HG02884 (cell line): Measurements from ENCODE around the gene ATE1.
"Not testable (repeated sequence)": the region's sequence is repeated elsewhere in the genome, so short reads cannot be mapped to it uniquely, and the experiment has no call there.

ENCODE experiments used
- ATAC-seq: cut with Tn5 transposase; IDR thresholded peaks from one replicate; pipeline ENCODE4 v1.9.1; 2021; ENCODE audit warnings: mild to moderate bottlenecking, moderate library complexity; ENCODE audit not compliant: unreplicated experiment

ATE1 gene

DNA sequence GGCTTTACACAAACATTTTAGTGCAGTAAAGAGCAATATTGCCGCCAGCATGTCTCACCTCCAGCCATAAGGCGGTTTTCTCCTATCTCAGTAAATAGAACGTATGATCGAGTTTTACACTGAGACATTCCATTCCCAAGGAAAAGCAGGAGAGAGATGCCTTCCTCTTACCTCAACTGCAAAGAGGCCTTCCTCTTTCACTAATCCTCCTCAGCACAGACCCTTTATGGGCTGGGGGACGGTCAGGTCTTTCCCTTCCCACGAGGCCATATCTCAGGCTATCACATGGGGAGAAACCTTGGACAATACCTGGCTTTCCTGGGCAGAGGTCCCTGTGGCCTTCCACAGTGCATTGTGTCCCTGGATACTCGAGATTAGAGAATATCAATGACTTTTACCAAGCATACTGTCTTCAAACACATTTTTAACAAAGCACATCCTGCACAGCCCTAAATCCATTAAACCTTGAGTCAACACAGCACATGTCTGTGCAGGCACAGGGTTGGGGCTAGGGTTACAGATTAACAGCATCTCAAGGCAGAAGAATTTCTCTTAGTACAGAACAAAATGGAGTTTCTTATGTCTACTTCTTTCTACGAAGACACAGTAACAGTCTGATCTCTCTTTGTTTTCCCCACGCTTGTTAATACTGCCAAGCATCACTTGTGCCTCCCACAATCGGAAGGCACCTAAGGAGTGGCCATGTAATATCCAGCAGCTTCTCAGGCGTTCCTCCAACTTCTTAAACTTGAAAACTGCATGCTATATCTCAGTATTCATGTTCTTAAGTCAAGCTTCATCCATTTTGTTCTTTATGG is 2.6 kb upstream of the ATE1 start:
- not testable (repeated sequence) for ATAC-seq

DNA sequence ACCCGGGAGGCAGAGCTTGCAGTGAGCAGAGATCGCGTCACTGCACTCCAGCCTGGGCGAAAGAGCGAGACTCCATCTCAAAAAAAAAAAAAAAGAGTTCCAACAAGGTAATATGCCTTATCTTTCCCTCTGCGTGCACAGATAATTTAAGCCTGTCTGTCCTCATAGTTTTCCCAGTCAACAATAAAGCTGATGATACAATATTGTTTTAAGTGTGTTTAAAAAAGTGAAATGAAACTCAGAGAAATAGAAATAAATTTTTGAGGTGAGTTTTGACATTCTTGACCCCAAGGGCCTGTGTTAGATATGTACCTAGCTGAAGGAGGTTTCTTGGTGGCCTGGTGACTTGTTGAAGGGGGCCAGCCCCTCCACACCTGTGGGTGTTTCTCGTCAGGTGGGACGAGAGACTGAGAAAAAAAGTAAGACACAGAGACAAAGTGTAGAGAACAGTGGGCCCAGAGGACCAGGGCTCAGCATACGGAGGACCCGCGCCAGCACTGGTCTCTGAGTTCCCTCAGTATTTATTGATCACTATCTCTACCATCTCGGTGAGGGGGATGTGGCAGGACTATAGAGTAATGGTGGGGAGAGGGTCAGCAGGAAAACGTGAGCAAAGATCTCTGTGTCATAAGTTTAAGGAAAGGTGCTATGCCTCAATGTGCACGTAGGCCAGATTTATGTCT is 1.9 kb upstream of the ATE1 start:
- ATAC-seq: not testable (repeated sequence)

DNA sequence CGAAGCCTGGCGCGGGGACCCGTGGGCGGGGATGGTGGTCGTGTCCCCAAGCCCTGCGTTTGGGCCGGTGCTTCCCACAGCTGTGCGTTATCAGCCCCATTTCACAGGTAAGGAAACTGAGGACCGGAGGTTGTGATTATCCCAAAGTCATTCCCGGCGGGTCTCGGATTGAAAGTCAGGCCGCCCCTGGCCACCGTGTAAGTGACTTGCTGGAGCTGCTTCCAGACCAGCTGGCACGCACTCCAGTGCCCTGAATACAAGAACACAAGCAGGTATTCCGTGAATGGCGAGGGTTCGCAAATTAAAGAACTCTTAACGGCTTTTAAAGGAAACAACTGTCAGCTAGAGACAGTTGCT is 675 bp upstream of the ATE1 start:
- peak; percentile 4 for ATAC-seq

GRCh38 chr10:121927318-121927840 is 452 bp downstream of the ATE1 start:
- peak; percentile 36 for ATAC-seq

DNA sequence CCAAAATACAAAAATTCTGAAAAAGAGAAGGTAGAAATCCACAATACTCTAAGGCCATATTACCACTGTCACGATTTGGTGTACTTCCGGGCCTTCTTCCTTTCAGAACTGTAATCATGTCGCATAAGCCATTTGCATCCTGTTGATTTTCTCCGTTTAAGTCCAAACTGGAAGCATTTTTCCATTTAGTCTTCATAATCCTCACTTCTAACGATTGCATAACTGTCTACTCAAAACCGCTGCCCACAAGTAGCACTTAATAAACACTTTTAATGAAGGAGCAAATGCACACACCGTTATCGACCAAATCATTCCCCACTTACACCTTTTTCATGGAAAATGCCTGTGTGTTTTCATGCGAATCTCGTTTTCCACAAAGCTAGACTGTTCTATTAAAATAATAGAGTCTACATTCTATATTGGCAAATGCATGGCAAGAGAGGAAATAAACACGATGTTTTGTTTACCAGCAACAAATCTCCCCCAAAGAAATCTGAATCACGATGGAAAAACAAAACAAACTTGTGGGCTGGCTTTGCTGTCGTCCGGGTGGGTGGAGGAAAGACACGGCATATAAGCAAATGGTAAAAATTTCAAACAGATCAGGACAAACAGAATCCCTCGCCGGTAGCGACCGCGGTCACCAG is 1.0 kb downstream of the ATE1 start:
- no peak for ATAC-seq

DNA sequence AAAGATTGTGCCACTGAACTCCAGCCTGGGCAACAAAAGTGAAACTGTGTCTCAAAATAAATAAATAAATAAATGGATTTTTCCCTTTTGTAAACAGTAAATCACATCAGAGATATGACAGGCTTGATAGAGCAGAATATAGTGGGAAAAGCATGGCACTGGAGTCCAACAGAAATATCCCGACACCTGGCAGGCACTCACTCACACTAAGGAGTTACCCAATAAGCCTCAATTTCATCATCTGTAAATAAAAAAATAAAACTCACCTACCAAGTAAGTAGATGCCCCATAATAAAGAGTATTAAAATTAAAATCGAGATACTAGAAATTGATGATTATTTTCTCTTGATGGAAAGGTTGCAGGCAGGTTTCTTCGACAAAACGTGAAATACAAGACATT is 1.7 kb downstream of the ATE1 start:
- no peak for ATAC-seq

GRCh38 chr10:121921238-121921931 is 6.4 kb downstream of the ATE1 start:
- no peak for ATAC-seq

- no peak for ATAC-seq
Measured at GRCh38 chr10:121919666-121920065, 8.2 kb downstream of the ATE1 start.

GRCh38 chr10:121918800-121919199 is 9.0 kb downstream of the ATE1 start:
- ATAC-seq: not testable (repeated sequence)

DNA sequence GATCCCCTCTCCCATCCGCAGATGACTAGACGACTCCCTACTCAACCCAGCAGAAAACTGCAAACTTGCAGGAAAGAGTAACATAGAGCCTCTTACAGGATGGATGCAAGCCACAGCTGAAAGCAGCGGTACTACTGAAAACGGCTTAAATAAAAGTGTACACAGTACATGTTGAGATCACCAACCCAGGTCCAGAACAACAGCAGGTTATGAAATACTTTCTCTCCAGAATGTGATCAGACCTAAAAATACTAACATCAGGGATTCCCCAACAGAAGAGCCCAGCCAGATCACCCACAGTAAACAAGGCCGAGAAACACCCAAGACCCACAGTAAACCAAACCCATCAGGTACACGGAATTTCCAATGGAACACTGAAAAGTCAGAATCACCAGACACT is 13.2 kb downstream of the ATE1 start:
- no peak for ATAC-seq

- no peak for ATAC-seq
Measured at GRCh38 chr10:121911421-121911697, 16.5 kb downstream of the ATE1 start.

- peak; percentile 65 for ATAC-seq
Measured at GRCh38 chr10:121910673-121911420, 17.0 kb downstream of the ATE1 start.

GRCh38 chr10:121904888-121905287 is 22.9 kb downstream of the ATE1 start:
- no peak for ATAC-seq

- peak; percentile 70 for ATAC-seq
Measured at GRCh38 chr10:121900443-121901174, 27.2 kb downstream of the ATE1 start.

DNA sequence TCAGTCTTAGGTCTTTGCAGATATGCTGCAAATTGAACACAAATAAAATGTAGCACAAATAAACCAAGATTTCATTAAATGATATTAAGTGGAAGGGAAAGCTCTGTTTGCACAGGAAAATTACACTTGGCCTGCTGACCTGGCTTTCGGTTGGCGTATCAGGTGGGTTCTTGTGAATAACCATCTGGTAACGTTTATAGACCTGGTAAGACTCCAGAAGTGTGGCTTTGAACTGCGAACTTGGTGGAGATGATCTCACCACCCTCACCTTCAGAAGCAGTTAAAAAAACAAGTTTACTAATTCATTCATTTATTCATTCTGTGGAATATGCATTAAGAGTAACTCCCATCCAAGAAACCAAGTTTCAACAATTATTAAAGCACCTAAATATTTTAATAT is 28.1 kb downstream of the ATE1 start:
- no peak for ATAC-seq

DNA sequence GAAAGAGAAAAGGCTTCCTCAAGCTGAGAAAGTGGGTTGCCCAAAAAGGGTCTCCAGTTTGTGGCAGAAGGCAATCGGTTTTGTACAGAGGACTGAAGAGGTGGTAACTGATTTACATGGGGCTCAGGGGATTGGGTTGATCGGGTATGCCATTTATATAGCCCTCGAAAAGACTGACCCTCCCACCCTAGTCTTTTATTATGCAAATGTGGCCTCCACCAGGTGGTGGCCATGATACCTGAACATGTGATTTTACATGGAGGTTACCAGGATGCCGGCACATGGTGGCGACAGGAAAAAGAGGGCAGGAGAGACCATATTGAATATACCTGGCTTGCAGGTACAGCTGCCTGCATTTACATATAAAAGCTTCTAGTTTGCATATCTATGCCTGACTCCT is 36.7 kb downstream of the ATE1 start:
- no peak for ATAC-seq

GRCh38 chr10:121889212-121889611 is 38.6 kb downstream of the ATE1 start:
- no peak for ATAC-seq

DNA sequence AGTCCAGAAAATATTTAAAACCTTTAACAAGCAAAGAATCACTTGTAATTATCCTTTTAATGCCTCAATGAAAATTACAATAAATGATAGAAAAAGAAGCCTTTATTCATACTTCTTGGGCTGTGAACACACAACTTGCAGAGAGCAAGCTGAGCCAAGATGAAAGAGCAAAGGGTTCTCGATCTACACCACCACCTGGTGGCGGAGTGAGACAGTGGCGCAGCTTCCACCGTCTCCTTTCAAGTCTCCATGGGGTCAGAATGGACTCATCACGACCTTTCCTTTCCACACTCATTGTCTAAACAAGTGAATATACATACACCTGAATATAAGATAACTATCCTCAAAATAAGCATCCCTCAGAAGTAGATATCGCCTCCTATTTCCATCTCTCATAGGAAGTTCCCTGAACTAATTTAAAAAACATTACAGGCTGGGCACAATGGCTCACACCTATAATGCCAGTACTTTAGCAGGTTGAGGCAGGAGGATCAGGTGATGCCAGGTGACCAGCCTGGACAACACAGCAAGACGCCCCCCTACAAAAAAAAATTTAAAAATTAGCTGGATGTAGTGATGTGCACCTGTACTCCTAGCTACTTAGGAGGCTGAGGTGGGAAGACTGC is 40.7 kb downstream of the ATE1 start:
- ATAC-seq: peak; percentile 75

- ATAC-seq: no peak
Measured at GRCh38 chr10:121886181-121886580, 41.6 kb downstream of the ATE1 start.

DNA sequence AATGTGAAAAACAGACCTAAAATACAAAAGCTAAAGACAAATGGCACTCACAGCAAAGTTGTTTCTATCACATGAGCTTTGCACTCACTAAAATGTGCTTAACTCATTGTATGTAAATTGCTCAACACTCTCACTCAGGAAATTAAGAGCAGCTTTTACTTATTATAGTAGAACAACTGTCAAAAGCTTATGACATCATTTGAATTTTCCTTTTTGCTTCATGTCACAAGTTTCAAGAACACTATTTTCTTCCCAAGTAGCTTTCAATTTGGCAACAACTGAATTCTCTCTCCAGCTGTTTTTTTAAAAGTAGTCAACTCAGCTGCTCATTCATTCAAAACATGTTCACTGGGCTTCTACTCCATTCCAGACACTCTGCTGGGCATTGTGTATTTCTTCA is 46.9 kb downstream of the ATE1 start:
- ATAC-seq: no peak
